ENCODE results near the gene SYNM.

Gene SYNM

DNA sequence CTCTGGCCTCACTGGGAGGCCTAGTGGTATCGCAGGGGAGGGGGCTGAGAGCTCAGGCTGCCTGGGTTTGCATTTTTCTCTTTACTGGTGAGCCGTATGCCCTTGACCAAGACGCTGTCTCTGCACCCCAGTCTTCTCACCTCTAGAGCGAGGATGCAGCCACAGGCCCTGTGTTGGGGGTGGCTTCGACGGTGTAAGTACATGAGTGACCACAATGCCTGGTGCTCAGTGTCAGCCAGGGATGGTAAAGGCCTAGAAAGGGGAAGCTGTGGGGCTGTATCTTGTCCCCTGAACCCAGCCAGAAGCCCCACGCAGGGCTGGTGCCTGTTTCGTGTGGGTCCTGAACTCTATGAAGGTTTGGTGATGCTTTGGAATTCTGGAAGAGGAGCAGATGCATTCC is 19.8 kb downstream of the SYNM start:
- DNase-seq (ENCODE audit: low read depth): no peak

DNA sequence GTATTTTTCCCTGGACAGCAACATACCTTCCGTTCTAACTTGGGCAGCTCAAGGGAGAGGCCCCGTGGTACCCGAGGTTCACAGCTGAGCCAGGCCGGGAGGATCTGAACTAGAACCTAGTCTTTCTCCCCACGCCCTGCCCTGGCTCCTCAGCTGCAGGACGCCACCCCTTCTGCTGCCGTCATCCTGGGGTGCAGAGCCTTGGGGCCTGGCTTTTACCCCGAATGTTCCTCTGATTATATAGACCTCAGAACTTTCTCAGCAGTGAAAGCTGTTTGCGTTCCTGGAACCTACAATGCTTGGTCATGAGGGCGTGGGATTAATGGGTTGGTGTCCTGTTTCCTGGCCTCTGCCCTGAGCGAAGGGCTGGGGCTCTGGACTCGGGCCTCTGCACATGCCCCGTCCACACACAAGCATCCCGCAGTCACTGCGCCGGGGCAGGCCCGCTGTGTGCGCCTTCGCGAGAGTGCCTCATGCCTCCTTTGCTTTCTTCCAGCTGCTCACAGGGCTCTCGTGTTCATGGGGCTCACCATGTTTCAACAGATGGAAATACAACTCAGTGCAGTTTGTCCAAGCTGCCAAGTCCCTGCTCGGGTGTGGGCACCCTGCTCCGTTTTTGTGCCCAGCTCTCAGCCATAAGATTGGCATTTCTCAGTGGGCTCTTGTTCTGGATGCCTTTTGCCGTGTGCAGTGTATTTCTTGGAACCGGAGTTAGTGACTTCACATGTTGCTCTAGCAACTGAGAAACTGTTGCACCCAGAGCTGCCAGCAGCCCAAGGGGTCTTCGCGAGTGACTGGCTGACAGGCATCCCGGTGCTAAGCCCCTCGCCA is 20.4 kb downstream of the SYNM start:
- DNase-seq (ENCODE audit: low read depth): no peak

DNA sequence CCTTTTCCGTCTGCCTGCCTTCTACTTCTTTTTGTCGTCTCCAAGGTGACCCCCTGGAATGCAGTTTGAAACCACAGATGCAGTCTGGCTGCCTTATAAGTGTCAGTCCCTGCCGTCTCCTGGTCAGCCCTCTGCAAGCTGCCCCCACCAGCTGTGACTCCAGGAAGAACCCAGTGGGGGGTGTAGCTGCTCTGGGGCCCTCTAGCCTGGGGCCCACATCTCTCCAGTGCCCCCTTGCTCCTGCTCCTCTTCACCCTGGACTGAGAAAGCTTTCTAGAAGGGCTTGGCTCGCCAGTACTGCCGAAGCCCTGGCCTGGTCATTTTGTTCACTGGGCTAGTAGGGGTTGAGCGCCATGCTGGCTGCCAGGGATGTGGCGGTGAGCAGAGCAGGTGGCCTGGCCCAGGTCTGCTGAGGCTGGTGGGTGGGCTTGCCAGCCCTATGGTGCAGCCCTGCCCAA is 21.3 kb downstream of the SYNM start:
- no peak for DNase-seq (ENCODE audit: low read depth)

DNA sequence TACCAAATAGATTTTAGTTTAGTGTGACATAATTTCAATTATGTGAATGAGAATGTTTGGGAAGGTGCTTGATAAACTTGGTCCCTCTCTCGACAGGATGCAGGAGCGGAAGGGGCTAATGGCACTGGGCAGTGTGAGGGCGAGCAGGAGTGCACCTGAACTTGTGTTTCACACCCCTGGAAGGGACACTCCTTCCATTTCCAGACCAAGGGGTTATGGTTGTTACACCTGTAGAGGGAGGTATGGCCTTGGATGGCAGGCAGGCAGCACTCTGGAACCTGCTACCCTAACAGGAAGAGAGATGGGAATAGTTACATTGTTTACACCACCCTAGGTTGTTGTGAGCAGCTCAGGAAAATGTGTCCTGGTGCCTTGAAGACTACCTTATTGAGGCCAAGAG is 22.1 kb downstream of the SYNM start:
- no peak for DNase-seq (ENCODE audit: low read depth)

DNA sequence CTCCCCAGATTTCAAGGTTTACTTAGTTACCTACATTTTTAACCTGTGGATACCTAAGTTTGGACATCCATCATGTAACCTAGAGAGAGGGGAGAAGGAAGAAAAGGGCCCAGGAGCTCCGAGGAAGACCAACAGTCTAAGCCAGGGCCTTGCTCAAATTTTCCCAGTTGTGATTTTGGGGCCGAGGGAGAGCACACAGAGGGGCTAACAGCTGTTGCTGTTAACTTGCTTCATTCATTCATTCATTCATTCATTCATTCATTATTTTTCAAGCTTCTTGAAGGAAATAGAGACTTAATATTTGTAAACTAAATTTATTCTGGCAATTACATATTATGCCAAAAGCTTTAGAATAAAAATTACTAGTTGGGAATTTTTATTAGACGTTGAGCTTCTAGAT is 22.9 kb downstream of the SYNM start:
- no peak for DNase-seq (ENCODE audit: low read depth)

DNA sequence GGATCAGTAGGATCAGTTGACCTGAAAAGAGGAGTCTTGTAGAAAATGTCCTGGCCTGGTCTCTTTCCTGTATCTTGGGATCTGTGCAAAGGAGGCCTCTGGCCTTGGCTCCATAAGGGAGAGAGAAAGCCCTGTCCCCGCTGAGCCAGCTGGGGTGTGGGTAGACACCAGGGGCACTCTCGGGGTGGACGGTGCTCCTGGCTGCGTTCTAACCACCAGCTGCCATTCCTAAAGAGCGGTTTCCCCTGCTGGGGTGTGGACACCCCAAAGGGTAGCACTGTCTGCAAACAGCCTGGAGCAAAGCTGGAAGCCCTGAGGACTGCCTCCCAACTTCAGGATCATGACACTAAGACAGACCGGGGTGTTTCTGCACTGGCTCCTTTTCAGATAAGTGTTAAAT is 23.5 kb downstream of the SYNM start:
- DNase-seq (ENCODE audit: low read depth): no peak

DNA sequence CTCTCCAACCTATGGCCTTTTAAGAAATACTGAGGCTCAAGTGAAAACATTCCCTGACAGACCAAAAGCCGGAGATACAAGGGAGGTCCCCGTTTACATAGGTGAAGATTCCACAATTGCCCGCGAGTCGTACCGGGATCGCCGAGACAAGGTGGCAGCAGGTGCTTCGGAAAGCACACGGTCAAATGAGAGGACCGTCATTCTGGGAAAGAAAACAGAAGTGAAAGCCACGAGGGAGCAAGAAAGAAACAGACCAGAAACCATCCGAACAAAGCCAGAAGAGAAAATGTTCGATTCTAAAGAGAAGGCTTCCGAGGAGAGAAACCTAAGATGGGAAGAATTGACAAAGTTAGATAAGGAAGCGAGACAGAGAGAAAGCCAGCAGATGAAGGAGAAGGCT is 24.8 kb downstream of the SYNM start:
- no peak for DNase-seq (ENCODE audit: low read depth)

DNA sequence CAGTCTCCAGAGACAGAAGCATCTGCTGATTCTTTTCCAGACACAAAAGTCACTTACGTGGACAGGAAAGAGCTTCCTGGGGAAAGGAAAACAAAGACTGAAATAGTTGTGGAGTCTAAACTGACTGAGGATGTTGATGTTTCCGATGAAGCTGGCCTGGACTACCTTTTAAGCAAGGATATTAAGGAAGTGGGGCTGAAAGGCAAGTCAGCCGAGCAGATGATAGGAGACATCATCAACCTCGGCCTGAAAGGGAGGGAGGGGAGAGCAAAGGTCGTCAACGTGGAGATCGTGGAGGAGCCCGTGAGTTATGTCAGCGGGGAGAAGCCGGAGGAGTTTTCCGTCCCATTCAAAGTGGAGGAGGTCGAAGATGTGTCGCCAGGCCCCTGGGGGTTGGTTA is 25.4 kb downstream of the SYNM start:
- DNase-seq (ENCODE audit: low read depth): no peak

DNA sequence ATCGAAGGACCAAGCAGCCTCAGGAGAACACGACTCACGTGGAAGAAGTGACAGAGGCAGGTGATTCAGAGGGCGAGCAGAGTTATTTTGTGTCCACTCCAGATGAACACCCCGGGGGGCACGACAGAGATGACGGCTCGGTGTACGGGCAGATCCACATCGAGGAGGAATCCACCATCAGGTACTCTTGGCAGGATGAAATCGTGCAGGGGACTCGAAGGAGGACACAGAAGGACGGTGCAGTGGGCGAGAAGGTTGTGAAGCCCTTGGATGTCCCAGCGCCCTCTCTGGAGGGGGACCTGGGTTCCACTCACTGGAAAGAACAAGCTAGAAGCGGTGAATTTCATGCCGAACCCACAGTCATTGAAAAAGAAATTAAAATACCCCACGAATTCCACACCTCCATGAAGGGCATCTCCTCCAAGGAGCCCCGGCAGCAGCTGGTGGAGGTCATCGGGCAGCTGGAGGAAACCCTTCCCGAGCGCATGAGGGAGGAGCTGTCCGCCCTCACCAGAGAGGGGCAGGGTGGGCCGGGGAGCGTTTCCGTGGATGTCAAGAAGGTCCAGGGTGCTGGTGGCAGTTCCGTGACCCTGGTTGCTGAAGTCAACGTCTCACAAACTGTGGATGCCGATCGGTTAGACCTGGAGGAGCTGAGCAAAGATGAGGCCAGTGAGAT is 26.0 kb downstream of the SYNM start:
- DNase-seq (ENCODE audit: low read depth): no peak

DNA sequence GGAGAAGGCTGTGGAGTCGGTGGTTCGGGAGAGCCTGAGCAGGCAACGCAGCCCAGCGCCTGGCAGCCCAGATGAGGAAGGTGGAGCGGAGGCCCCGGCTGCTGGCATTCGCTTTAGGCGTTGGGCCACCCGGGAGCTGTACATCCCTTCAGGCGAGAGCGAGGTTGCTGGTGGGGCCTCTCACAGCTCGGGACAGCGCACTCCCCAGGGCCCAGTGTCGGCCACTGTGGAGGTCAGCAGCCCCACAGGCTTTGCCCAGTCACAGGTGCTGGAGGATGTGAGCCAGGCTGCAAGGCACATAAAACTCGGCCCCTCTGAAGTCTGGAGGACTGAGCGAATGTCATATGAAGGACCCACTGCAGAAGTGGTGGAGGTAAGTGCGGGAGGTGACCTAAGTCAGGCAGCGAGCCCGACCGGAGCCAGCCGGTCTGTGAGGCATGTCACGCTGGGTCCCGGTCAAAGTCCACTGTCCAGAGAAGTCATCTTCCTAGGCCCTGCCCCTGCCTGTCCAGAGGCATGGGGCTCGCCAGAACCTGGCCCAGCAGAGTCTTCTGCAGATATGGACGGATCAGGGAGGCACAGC is 26.7 kb downstream of the SYNM start:
- no peak for DNase-seq (ENCODE audit: low read depth)

DNA sequence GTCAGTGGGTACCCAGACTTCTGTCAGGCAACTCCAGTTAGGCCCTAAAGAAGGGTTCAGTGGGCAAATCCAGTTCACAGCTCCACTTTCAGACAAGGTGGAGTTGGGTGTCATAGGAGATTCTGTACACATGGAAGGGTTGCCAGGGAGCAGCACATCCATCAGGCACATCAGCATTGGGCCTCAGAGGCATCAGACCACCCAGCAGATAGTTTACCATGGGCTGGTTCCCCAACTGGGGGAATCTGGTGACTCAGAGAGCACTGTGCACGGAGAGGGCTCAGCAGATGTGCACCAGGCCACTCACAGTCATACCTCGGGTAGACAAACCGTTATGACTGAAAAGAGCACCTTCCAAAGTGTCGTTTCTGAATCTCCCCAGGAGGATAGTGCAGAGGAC is 27.2 kb downstream of the SYNM start:
- no peak for DNase-seq (ENCODE audit: low read depth)

DNA sequence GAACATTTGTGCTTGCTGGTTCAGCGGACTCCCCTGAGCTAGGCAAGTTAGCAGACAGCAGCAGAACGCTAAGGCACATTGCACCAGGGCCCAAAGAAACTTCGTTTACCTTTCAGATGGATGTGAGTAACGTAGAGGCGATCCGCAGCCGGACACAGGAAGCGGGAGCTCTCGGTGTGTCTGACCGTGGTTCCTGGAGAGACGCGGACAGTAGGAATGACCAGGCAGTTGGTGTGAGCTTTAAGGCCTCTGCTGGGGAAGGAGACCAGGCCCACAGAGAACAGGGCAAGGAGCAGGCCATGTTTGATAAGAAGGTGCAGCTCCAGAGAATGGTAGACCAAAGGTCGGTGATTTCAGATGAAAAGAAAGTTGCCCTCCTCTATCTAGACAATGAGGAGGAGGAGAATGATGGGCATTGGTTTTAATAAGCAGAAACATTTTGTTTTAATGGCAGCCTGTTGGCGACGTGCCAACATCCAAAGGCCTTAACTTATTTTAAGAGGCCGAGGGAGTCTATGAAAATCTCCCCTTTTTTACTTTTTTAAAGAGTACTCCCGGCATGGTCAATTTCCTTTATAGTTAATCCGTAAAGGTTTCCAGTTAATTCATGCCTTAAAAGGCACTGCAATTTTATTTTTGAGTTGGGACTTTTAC is 27.9 kb downstream of the SYNM start:
- DNase-seq (ENCODE audit: low read depth): no peak

DNA sequence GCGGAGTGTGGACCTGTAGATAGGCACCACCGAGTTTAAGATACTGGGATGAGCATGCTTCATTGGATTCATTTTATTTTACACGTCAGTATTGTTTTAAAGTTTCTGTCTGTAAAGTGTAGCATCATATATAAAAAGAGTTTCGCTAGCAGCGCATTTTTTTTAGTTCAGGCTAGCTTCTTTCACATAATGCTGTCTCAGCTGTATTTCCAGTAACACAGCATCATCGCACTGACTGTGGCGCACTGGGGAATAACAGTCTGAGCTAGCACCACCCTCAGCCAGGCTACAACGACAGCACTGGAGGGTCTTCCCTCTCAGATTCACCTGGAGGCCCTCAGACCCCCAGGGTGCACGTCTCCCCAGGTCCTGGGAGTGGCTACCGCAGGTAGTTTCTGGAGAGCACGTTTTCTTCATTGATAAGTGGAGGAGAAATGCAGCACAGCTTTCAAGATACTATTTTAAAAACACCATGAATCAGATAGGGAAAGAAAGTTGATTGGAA is 29.5 kb downstream of the SYNM start:
- no peak for DNase-seq (ENCODE audit: low read depth)

DNA sequence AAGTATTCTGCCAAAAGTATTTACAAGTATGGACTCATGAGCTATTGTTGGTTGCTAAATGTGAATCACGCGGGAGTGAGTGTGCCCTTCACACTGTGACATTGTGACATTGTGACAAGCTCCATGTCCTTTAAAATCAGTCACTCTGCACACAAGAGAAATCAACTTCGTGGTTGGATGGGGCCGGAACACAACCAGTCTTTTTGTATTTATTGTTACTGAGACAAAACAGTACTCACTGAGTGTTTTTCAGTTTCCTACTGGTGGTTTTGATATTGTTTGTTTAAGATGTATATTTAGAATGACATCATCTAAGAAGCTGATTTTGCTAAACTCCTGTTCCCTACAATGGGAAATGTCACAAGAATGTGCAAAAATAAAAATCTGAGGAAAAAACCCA is 30.3 kb downstream of the SYNM start:
- DNase-seq (ENCODE audit: low read depth): no peak

DNA sequence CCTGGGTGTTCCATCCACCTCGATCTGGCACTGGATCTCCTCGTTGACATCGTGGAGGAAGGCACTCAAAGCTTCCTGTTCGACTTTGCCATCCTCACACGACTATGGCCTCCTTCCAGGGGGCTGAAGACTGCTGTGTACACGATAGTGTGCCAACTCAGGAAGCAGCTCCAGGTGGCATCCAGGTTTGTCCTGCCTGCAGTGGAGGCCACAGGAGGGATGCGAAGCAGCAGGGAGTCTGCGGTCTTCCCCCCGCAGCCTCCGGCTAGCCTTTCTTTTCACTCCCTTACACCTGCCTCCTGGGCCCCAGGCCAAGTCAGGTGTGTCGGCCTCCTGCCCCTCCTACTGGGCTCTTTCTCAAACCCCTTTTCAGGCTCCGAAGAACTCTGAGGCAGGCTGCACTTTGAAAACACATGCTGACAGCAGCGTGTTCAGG is 32.2 kb downstream of the SYNM start:
- DNase-seq (ENCODE audit: low read depth): no peak

DNA sequence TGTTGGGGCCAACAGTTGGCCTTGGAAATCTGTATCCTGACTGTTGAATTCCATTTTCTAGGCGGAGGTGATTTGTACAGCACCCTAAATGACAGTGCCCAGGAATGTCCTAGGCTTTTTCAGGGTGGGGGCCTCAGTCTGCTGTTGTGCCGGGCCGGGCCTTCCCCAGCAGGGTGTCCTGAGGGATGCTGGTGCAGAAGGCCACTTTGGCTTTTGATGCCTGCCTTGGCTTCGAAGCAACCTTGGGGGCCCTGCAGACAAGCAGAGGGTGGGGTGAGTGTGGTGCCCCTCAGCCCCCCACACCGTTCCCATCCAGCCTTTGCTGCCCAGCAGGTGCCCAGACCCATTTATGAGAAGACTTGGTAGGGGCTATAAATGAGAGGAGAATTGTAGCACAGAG is 33.0 kb downstream of the SYNM start:
- no peak for DNase-seq (ENCODE audit: low read depth)

DNA sequence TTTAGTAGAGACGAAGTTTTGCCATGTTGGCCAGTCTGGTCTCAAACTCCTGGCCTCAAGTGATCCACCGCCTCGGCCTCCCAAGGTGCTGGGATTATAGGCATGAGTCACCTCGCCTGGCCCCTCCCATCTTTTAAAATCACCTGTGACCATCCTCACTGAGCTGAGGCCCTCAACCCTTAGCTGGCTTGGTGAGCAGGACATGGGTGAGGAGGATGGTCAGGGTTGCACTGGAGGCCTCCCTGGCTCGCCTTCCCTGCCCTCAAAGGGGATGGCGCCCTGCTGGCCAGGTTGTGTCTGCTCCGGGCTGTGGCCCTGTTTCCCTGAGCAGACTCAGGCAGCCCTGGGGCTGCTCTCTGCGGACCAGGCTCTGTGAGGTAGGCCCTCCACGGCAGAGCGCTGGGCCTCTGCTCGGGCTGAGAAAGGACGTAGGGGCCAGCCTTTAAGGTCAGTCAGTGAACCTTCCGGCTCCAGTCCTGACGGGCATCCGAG is 33.7 kb downstream of the SYNM start:
- no peak for DNase-seq (ENCODE audit: low read depth)

DNA sequence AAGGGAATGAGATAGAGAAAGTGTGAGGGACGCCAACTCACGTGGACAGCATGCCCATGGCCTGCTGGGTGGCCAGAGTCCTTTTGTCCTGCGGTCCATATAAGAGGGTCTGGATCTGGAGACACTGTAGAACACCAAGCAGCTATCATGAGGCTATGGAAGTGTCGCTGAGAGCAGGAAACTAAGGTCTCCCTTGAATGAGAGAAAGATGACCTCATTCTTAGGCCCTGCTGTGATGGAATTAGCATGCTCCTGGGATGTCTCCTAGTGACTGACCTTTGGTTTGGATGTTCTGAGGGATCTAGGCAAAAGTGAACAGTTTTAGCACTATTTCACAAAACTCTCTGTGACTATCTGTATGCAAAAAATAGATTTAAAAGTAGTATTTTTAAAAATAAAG is 34.4 kb downstream of the SYNM start:
- no peak for DNase-seq (ENCODE audit: low read depth)

DNA sequence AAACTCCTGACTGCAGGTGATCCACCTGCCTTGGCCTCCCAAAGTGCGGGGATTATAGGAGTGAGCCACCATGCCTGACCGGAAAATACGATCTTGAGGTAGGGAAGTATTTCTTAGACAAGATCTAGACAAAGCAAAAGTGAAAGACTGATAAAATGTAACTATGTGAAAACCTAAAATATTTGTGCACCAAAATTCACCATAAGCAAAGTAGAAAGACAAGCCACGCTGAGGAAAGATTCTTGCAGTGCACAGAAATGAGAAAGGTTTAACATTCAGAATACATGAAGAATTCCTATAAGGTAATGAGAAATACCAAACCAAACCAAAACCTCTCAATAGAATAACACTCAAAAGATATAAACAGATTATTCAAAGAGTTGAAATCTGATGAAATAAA is 35.7 kb downstream of the SYNM start:
- DNase-seq (ENCODE audit: low read depth): no peak

DNA sequence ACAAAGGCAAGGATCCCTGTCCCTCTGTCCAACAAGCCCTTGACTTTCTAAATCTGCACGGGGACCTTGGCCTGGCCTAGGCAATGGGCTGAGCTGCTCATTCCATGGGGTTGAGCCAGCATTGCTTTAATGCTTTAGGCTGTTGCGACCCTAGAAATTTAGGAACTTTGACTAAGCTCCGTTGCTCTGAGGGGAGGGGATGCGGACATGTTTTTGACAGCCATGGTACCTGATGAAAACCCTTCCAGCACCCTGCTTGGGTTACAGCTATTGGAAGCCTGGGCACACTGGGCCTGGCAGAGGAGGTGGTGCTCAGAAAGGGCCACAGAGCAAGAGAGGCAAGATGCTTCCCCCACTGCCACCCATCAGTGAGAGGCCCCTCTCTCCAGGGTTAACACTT is 37.1 kb downstream of the SYNM start:
- DNase-seq (ENCODE audit: low read depth): no peak

DNA sequence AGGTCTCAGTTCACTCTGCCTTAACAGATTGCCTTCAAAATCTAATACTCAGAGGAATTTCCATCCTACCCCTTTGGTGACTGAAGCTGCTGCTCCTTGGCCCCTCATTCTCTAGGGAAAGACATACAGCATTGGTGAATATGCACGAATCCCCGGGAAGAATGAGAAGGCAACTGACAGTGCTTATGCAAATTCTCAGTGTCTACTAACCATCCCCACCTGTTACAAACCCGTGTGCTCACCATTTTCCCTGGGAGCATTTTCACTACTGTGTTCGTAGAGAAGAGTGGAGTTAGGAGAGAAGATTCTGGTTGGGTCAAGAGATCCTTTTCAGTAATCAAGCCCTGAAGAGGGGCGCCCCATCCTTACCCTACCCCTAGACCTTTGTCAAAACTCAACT is 37.7 kb downstream of the SYNM start:
- no peak for DNase-seq (ENCODE audit: low read depth)

DNA sequence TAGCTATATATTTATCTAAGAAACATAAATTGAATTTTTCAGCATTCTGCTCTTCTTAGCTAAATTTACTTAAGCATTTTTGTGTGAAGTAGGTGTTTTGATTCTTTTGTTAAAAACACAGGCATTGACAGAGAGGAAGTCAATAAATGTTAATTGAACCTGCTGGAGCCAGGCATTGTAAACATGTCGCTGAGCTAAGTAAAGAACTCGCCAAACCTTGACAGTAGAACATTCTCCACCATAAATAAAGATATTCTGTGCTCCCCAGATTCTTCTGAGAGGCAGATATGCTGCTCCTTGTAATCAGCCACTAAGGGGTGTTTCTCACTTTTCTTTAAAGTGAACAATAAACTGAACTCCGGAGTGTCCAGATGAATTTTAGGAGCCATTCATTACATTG is 38.4 kb downstream of the SYNM start:
- no peak for DNase-seq (ENCODE audit: low read depth)
